Mesendoderm (in vitro differentiated cells): ENCODE results near the gene KRTAP9-4.
"Not testable (repeated sequence)": the region's sequence is repeated elsewhere in the genome, so short reads cannot be mapped to it uniquely, and the experiment has no call there.

ENCODE experiments used
- DNase-seq: peaks from one replicate; pipeline ENCODE4 v3.0.0; 2013
- H2AK5ac ChIP-seq: 2 replicates; pipeline ENCODE4 v1.6.1; 2013; ENCODE audit warnings: low read length, inconsistent platforms
- H2BK120ac ChIP-seq: 2 replicates; pipeline ENCODE4 v1.6.1; 2013; ENCODE audit warnings: low read depth, mild to moderate bottlenecking, low read length, moderate library complexity, mixed read lengths
- H2BK15ac ChIP-seq: replicated peaks from 2 replicates; pipeline ENCODE4 v1.6.1; 2013; ENCODE audit warnings: low read depth, mild to moderate bottlenecking, moderate library complexity
- H2BK5ac ChIP-seq: 2 replicates; pipeline ENCODE4 v1.6.1; 2013; ENCODE audit warnings: low read length, inconsistent platforms
- H3K18ac ChIP-seq: 2 replicates; pipeline ENCODE4 v1.6.1; 2013; ENCODE audit warnings: mild to moderate bottlenecking, low read length, mixed read lengths
- H3K23ac ChIP-seq: one replicate; pipeline ENCODE4 v1.6.1; 2013; ENCODE audit warnings: low read length
- H3K27ac ChIP-seq: 2 replicates; pipeline ENCODE4 v1.5.1; 2013; ENCODE audit warnings: low read depth, mild to moderate bottlenecking, inconsistent platforms, low read length, moderate library complexity
- H3K27me3 ChIP-seq: 2 replicates; pipeline ENCODE4 v1.6.1; 2013; ENCODE audit warnings: low read length, control low read depth, mild to moderate bottlenecking, inconsistent platforms; ENCODE audit not compliant: insufficient read depth, poor library complexity
- H3K36me3 ChIP-seq: 2 replicates; pipeline ENCODE4 v1.6.1; 2013; ENCODE audit warnings: low read length, inconsistent platforms; ENCODE audit not compliant: control insufficient read depth, insufficient read depth
- H3K4ac ChIP-seq: one replicate; pipeline ENCODE4 v1.6.1; 2013; ENCODE audit warnings: low read depth, mild to moderate bottlenecking, low read length, moderate library complexity
- H3K4me1 ChIP-seq: 2 replicates; pipeline ENCODE4 v1.6.1; 2013; ENCODE audit warnings: low read depth, low read length, inconsistent platforms; ENCODE audit not compliant: control insufficient read depth
- H3K4me2 ChIP-seq: 2 replicates; pipeline ENCODE4 v1.6.1; 2013; ENCODE audit warnings: low read length
- H3K4me3 ChIP-seq: 2 replicates; pipeline ENCODE4 v1.5.1; 2013; ENCODE audit warnings: mild to moderate bottlenecking, low read length
- H3K56ac ChIP-seq: one replicate; pipeline ENCODE4 v1.6.1; 2013; ENCODE audit warnings: low read length
- H3K79me1 ChIP-seq: 2 replicates; pipeline ENCODE4 v1.6.1; 2013; ENCODE audit warnings: low read length, inconsistent platforms
- H3K79me2 ChIP-seq: 2 replicates; pipeline ENCODE4 v1.6.1; 2013; ENCODE audit warnings: mild to moderate bottlenecking, low read length; ENCODE audit not compliant: control insufficient read depth, insufficient read depth
- H3K9ac ChIP-seq: 2 replicates; pipeline ENCODE4 v1.6.1; 2013; ENCODE audit warnings: low read length, inconsistent platforms
- H4K5ac ChIP-seq: one replicate; pipeline ENCODE4 v1.6.1; 2013; ENCODE audit warnings: low read length
- H4K8ac ChIP-seq: one replicate; pipeline ENCODE4 v1.6.1; 2013; ENCODE audit warnings: low read depth, mild to moderate bottlenecking, control low read depth, low read length, moderate library complexity
- WGBS: extraction: QIAGEN DNeasy Blood & Tissue Kit; methylation state at CpG from one replicate; pipeline ENCODE4 v1.1.7; 2013; ENCODE audit warnings: low lambda C conversion rate, missing lambda C conversion rate; ENCODE audit not compliant: insufficient coverage; ENCODE audit errors: extremely low coverage; 5-methylcytosine and 5-hydroxymethylcytosine counted together

Gene KRTAP9-4

DNA sequence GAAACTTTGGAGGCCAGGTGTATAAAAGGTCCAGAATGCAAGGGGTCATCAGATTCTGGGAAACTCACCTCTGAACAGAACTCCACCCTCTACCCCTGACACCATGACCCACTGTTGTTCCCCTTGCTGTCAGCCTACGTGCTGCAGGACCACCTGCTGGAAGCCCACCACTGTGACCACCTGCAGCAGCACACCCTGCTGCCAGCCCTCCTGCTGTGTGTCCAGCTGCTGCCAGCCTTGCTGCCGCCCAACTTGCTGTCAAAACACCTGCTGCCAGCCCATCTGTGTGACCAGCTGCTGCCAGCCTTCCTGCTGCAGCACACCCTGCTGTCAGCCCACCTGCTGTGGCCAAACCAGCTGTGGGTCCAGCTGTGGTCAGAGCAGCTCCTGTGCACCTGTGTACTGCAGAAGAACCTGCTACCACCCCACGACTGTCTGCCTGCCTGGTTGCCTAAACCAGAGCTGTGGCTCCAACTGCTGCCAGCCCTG lies 11.5 kb upstream of the KRTAP9-4 start, which contains the start of gene KRTAP9-8:
KRTAP9-8 (plus strand) TSS at position 51 of the 489 bp plus-strand sequence; CDS start at position 104, 53 bp downstream.
- not testable (repeated sequence) for H3K79me2 ChIP-seq, H3K79me1 ChIP-seq, H3K4ac ChIP-seq, H3K4me3 ChIP-seq, H4K5ac ChIP-seq, H3K4me1 ChIP-seq, H3K18ac ChIP-seq, H2AK5ac ChIP-seq, H3K27me3 ChIP-seq, DNase-seq, H3K9ac ChIP-seq, H2BK15ac ChIP-seq, H3K23ac ChIP-seq, H3K4me2 ChIP-seq, H2BK120ac ChIP-seq, H2BK5ac ChIP-seq, H3K56ac ChIP-seq, H3K27ac ChIP-seq, H3K36me3 ChIP-seq, H4K8ac ChIP-seq
- WGBS: no CpG with 5 or more reads among the region's 3 CpGs

DNA sequence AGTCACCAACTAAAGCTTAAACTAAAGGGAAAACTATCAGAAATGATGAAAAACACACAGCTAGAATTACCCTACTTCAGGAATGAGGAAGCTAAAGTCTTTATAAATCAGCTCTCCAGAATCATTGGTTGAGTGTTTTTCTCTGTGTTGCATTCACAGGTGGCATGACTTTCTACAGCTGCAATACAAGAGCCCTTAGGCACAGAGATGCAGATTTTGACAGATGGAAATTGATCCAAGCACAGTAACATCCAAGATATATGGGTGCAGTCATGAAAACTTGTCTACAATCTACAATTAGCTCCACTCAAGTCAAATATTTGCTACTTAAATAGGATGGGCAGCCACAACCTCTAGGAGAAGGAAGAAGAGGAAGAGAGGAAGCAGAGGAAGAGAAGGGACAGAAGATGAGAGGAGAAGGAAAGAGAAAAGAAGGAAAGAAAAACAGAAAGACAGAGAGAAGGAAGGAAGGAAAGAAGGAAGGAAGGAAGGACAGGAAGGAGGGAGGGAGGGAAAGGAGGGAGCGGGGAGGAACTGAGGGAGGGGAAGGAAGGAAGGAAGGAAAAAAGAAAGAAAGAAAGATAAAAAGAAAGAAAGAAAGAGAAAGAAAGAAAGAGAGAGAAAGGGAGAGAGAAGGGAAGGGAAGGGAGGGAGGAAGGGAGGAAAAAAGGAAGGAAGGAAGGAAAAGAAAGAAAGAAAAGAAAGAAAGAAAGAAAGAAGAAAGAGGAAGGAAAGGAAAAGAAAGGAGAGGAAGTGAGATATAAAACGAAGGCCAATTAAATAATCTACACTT lies 2.3 kb upstream of the KRTAP9-4 start:
- not testable (repeated sequence) for H2BK5ac ChIP-seq, H3K4me3 ChIP-seq, H3K4ac ChIP-seq, H3K4me2 ChIP-seq, H4K8ac ChIP-seq, H2BK120ac ChIP-seq, H2AK5ac ChIP-seq, DNase-seq, H3K4me1 ChIP-seq, H3K18ac ChIP-seq, H2BK15ac ChIP-seq, H3K56ac ChIP-seq, H3K27me3 ChIP-seq, H4K5ac ChIP-seq, H3K79me1 ChIP-seq, H3K27ac ChIP-seq, H3K36me3 ChIP-seq, H3K23ac ChIP-seq, H3K9ac ChIP-seq, H3K79me2 ChIP-seq
- no CpG with 5 or more reads among the region's 2 CpGs for WGBS

DNA sequence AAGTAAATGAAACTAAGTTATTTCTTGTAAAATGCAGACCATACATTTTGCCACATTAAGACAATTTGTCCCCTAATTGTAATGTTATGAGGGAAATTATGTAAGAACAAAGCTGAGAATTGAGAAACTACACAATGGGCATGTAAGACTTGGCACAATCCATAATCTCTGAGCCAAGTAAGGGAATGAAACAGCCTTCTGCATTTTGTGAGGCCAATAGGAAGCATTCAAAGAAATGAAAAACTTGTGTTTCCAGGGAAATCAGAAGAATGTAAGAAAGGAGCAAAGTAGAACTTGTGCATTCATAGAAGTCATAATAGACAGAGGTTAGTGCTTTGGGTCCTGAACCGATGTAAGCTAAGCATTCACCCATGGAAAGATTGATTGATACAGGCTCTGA lies 1.8 kb downstream of the KRTAP9-4 start:
- Histone ChIP-seq H3K36me3 (no peaks in the 10 kb centered on the region), H3K4ac (no peak overlapping the region), H2BK15ac (no peak overlapping the region), H3K9ac (no peak overlapping the region), H3K4me3 (no peak overlapping the region), H4K5ac (no peak overlapping the region), H3K23ac (no peak overlapping the region), H3K79me1 (no peaks in the 10 kb centered on the region), H2BK120ac (no peak overlapping the region), H3K27ac (no peak overlapping the region), H3K18ac (no peak overlapping the region), H3K56ac (no peak overlapping the region), H4K8ac (no peak overlapping the region), H3K4me1 (no peaks in the 10 kb centered on the region), H3K79me2 (no peaks in the 10 kb centered on the region), H3K27me3 (no peaks in the 10 kb centered on the region), H2AK5ac (no peak overlapping the region), H3K4me2 (no peak overlapping the region), H2BK5ac (no peak overlapping the region)
- DNase-seq: no peak
- no CpG with 5 or more reads among the region's 1 CpG for WGBS

DNA sequence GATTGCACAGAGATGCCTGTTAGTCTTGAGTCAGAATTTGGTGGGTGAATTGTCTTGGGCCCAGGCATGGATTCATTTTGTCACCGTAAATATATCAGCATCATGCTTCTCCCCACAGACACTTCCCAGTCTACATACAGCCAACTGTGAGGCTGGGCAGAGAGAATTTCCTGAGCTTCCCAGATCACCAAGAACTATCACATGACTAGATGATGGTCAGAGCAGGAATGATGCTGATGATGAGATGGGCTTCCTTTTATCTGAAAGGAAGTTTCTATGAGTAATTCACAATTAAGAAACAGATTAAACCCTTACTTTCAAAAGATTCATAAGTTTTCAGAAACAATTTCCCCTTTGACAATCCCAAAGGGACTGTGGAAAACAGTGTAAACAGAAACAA lies 5.4 kb downstream of the KRTAP9-4 start:
- no peak overlapping the region for H3K4me2 ChIP-seq
- no peaks in the 10 kb centered on the region for H3K79me2 ChIP-seq
- no peak overlapping the region for H3K56ac ChIP-seq
- H3K79me1 ChIP-seq: no peaks in the 10 kb centered on the region
- no CpG with 5 or more reads among the region's 1 CpG for WGBS
- no peak overlapping the region for H2BK5ac ChIP-seq
- H3K4me1 ChIP-seq: no peaks in the 10 kb centered on the region
- H4K8ac ChIP-seq: no peak overlapping the region
- H3K27me3 ChIP-seq: no peaks in the 10 kb centered on the region
- H3K23ac ChIP-seq: no peak overlapping the region
- H4K5ac ChIP-seq: no peak overlapping the region
- H2BK120ac ChIP-seq: no peak overlapping the region
- no peak for DNase-seq
- H3K9ac ChIP-seq: no peak overlapping the region
- H3K27ac ChIP-seq: no peak overlapping the region
- no peaks in the 10 kb centered on the region for H3K36me3 ChIP-seq
- H2AK5ac ChIP-seq: no peak overlapping the region
- no peak overlapping the region for H3K4me3 ChIP-seq
- H3K4ac ChIP-seq: no peak overlapping the region
- no peak overlapping the region for H2BK15ac ChIP-seq
- no peak overlapping the region for H3K18ac ChIP-seq

DNA sequence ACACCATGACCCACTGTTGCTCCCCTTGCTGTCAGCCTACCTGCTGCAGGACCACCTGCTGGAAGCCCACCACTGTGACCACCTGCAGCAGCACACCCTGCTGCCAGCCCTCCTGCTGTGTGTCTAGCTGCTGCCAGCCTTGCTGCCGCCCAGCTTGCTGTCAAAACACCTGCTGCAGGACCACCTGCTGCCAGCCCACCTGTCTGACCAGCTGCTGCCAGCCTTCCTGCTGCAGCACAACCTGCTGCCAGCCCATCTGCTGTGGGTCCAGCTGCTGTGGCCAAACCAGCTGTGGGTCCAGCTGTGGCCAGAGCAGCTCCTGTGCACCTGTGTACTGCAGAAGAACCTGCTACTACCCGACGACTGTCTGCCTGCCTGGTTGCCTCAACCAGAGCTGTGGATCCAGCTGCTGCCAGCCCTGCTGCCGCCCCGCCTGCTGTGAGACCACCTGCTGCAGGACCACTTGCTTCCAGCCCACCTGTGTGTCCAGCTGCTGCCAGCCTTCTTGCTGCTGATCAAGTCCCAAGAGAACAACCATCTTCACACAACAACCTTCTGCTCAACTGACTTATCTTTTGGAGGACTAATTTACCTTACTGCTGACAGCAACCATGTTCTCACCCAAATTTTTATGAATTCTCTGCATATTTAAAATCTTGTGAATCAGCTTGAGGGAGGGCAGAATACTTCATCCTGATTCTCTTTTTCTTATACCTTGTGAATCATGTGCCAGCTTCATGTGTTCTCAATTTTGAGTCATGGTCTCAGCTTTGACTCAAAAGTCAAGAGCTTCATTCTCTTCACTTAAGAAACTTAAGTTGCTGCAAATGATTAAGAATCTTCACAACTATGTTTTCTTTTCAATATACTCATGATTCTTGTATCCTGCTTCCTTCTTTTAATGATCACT lies 6.1 kb downstream of the KRTAP9-4 start, which contains the start of gene KRTAP9-9:
KRTAP9-9 (plus strand) TSS at position 4 of the 910 bp plus-strand sequence.
- H3K18ac ChIP-seq, H4K8ac ChIP-seq, H3K56ac ChIP-seq, H3K36me3 ChIP-seq, H3K79me1 ChIP-seq, H3K23ac ChIP-seq, H3K27ac ChIP-seq, H2BK5ac ChIP-seq, H2BK15ac ChIP-seq, H3K4ac ChIP-seq, H2BK120ac ChIP-seq, DNase-seq, H4K5ac ChIP-seq, H3K9ac ChIP-seq, H2AK5ac ChIP-seq, H3K4me1 ChIP-seq, H3K79me2 ChIP-seq, H3K4me3 ChIP-seq, H3K4me2 ChIP-seq, H3K27me3 ChIP-seq: not testable (repeated sequence)
- WGBS: no CpG with 5 or more reads among the region's 5 CpGs
